A673 (cell line): ENCODE data around the gene APOBEC3B. TPM values are rescaled to one million over a fixed set of nuclear protein-coding genes. Genes with fewer than 3 reads are reported as not detected.
"Not testable (repeated sequence)": the region's sequence is repeated elsewhere in the genome, so short reads cannot be mapped to it uniquely, and the experiment has no call there.

Source experiments
- BruUV-seq: library from RNA; stranded (reverse); fragments of 400-500 nt; replicated peaks from 2 replicates; lab custom pipeline; 2021; lab: Mats Ljungman, UMichigan
- CTCF ChIA-PET: fragments of 300-600 bp; sonication (Branson Sonifier 250); formaldehyde crosslinking; loops from one replicate; lab custom pipeline; 2022; ENCODE audit warnings: antibody characterized with exemption; lab: Charles Lee
- POLR2A ChIA-PET: fragments of 300-600 bp; sonication (Branson Sonifier 250); formaldehyde crosslinking; loops from one replicate; lab custom pipeline; 2022; ENCODE audit warnings: antibody characterized with exemption; ENCODE audit not compliant: low non-redundant PET; lab: Charles Lee
- DNase-seq: peaks from one replicate; pipeline ENCODE4 v3.0.0-alpha.2; 2015; ENCODE audit warnings: low spot score
- H3K27ac ChIP-seq: fragments of 200-600 bp; sonication (generic); 2 replicates; pipeline ENCODE4 v1.5.1; 2016; ENCODE audit warnings: mixed run types, low read depth, mild to moderate bottlenecking, mixed read lengths, antibody characterized with exemption, low read length; ENCODE audit not compliant: poor library complexity, severe bottlenecking
- H3K27me3 ChIP-seq: fragments of 200-600 bp; sonication (generic); replicated peaks from 2 replicates; pipeline ENCODE4 v1.6.1; 2017; ENCODE audit warnings: mixed run types, low read depth, mild to moderate bottlenecking, mixed read lengths, antibody characterized with exemption, low read length; ENCODE audit not compliant: insufficient read depth, poor library complexity
- H3K36me3 ChIP-seq: fragments of 200-600 bp; sonication (generic); 2 replicates; pipeline ENCODE4 v1.6.1; 2016; ENCODE audit warnings: mixed run types, mild to moderate bottlenecking, mixed read lengths, antibody characterized with exemption, low read length; ENCODE audit not compliant: insufficient read depth, poor library complexity, severe bottlenecking
- H3K4me1 ChIP-seq: fragments of 200-600 bp; sonication (generic); 2 replicates; pipeline ENCODE4 v1.6.1; 2017; ENCODE audit warnings: mixed run types, mild to moderate bottlenecking, mixed read lengths, antibody characterized with exemption, low read length; ENCODE audit not compliant: insufficient read depth, poor library complexity, severe bottlenecking
- H3K4me3 ChIP-seq: fragments of 200-600 bp; sonication (generic); 2 replicates; pipeline ENCODE4 v1.5.1; 2016; ENCODE audit warnings: low read depth, mixed run types, mild to moderate bottlenecking, mixed read lengths, low read length; ENCODE audit not compliant: poor library complexity, severe bottlenecking
- H3K9me3 ChIP-seq: fragments of 200-600 bp; sonication (generic); 2 replicates; pipeline ENCODE4 v1.6.1; 2016; ENCODE audit warnings: mixed run types, low read depth, mild to moderate bottlenecking, mixed read lengths, antibody characterized with exemption, low read length; ENCODE audit not compliant: poor library complexity, severe bottlenecking
- CTCF ChIP-seq: fragments of 300-800, 200-600 bp; sonication (generic); conservative IDR thresholded peaks from 2 replicates; pipeline ENCODE4 v1.5.1; 2017; ENCODE audit warnings: low read depth, mild to moderate bottlenecking, antibody characterized with exemption, low read length, moderate library complexity, mixed read lengths
- EZH2 ChIP-seq: fragments of 200-600 bp; sonication (generic); IDR thresholded peaks from 2 replicates; pipeline ENCODE4 v1.6.1; 2017; ENCODE audit warnings: borderline replicate concordance, low read depth, mild to moderate bottlenecking, mixed read lengths, antibody characterized with exemption, low read length; ENCODE audit not compliant: poor library complexity, severe bottlenecking
- intact Hi-C: fragments of 100-400 bp; cut with micrococcal nuclease; formaldehyde crosslinking; loops from one replicate; pipeline ENCODE4 v1.10.0; 2022; ENCODE audit not compliant: unreplicated experiment
- total RNA-seq: library from RNA; stranded (reverse); gene quantifications from 2 replicates; pipeline ENCODE4 v1.2.3, GENCODE V29; 2021

The APOBEC3B gene
- total RNA-seq, 1 experiment from 2014 or later, result 6.4 TPM

GRCh38 chr22:39040538-39041296, 58.6 kb downstream of the APOBEC3B start, which contains the start of gene APOBEC3F:
Gene APOBEC3F, plus strand, starts transcription at chr22:39040864. Its CDS starts 97 bp downstream, at chr22:39040961.
- H3K36me3 ChIP-seq, intact Hi-C loops, H3K27me3 ChIP-seq, BruUV-seq, H3K9me3 ChIP-seq, POLR2A ChIA-PET: not testable (repeated sequence)
- H3K4me3 ChIP-seq, result peak within 1 kb of the TSS; percentile 41
- H3K4me1 ChIP-seq, result peaks cover 14% of the 10 kb centered on the region
- H3K27ac ChIP-seq, result peak within 1 kb of the TSS; percentile 45
- CTCF ChIA-PET, result interaction anchor here (0.6 kb wide), 1 partner anchor 100 kb away, joined by 4 read pairs; no protein-coding TSS in a partner anchor
- peak; percentile 37 for DNase-seq

- no peak for TF ChIP-seq CTCF
- TF ChIP-seq EZH2, result no peak
- ChIA-PET POLR2A (no interaction called here), CTCF (no interaction called here)
- Histone ChIP-seq H3K4me3 (no peak overlapping the region), H3K9me3 (no peaks in the 10 kb centered on the region), H3K27me3 (no peaks in the 10 kb centered on the region), H3K27ac (no peak overlapping the region), H3K36me3 (no peaks in the 10 kb centered on the region), H3K4me1 (peaks cover 14% of the 10 kb centered on the region)
- TSS peak; percentile 74 for BruUV-seq
- DNase-seq, result no peak
- intact Hi-C loops, result no loop called here
These were observed 59.8 kb downstream of the APOBEC3B start for GRCh38 chr22:39041908-39042307.

Other genes starting within 250 kb of the APOBEC3B start
- gene SUN2, start 226.3 kb upstream of the APOBEC3B start, total RNA-seq, result 104 and 110 TPM in 2 replicates
- 51.7 and 59.1 TPM in 2 replicates for gene DNAL4, start 188.2 kb upstream of the APOBEC3B start, total RNA-seq
- 116 and 129 TPM in 2 replicates for gene NPTXR, start 138.3 kb upstream of the APOBEC3B start, total RNA-seq
- 111 and 119 TPM in 2 replicates for gene CBX6, start 110.1 kb upstream of the APOBEC3B start, total RNA-seq
- not detected in 2 replicates for gene APOBEC3A, start 24.7 kb upstream of the APOBEC3B start, total RNA-seq
- gene APOBEC3C, start 31.9 kb downstream of the APOBEC3B start, total RNA-seq, result 12.9 and 13.0 TPM in 2 replicates
- gene APOBEC3D, start 38.8 kb downstream of the APOBEC3B start, total RNA-seq, result 3.1 and 4.7 TPM in 2 replicates
- gene APOBEC3F, start 58.5 kb downstream of the APOBEC3B start, total RNA-seq, result 4.5 and 6.6 TPM in 2 replicates
- gene APOBEC3G, start 94.9 kb downstream of the APOBEC3B start, total RNA-seq, result 2.5 and 3.2 TPM in 2 replicates
- gene APOBEC3H, start 114.9 kb downstream of the APOBEC3B start, total RNA-seq, result not detected in 2 replicates
- gene CBX7, start 170.3 kb downstream of the APOBEC3B start, total RNA-seq, result 2.8 and 3.8 TPM in 2 replicates